ENCODE measurements around the gene S100B. TPM values are rescaled to one million over a fixed set of nuclear protein-coding genes. Genes with fewer than 3 reads are reported as not detected.
A peak's percentile ranks its signal among the peaks of the same experiment; 100 is the strongest.

Gene S100B
- total and polyA plus RNA-seq, 2 of the 13 experiments (the other 11 are each of a cell fraction or from before 2014, with no cell fraction given), result not detected

DNA sequence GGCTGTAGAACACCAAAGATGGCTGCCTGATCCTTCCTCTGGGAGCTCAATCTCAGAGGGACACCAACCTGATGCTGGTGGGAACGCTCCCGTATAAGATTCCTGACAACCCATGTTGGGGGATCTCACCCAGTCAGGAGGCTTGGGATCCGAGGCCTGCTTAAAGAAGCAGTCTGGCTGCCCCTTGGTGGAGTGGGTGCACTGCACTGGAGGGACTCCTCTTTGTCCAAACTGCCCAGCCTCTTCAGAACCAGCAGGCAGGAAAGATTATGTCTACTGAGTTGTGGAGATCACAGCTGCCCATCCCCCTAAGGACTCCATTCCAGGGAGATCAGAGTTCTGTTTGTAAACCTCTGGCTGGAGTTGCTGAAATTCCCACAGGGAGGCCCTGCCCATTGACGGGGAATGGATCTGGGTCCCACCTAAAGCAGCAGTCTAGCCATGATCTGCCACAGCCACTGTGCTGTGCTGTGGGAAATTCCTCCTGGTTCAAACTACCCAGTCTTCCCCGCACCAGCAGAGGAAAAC lies 23.0 kb downstream of the S100B start (continued):
- no peak; the same call in 1 of the 2 replicates for TF ChIP-seq FOXA3 (CRISPR knock-in tag; IDR thresholded peaks at IDR 0.05)
- no peak for TF ChIP-seq ETV6 (CRISPR knock-in tag; conservative IDR thresholded peaks at IDR 0.05)
- TF ChIP-seq, protein P1, sequence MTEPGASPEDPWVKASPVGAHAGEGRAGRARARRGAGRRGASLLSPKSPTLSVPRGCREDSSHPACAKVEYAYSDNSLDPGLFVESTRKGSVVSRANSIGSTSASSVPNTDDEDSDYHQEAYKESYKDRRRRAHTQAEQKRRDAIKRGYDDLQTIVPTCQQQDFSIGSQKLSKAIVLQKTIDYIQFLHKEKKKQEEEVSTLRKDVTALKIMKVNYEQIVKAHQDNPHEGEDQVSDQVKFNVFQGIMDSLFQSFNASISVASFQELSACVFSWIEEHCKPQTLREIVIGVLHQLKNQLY (CRISPR knock-in tag; IDR thresholded peaks at IDR 0.05), result no peak
- no peak for TF ChIP-seq ZNF253 (CRISPR knock-in tag; IDR thresholded peaks at IDR 0.05; ENCODE audit: borderline replicate concordance)
- TF ChIP-seq ATRX (CRISPR knock-in tag; IDR thresholded peaks at IDR 0.05; ENCODE audit: borderline replicate concordance), result no peak
- TF ChIP-seq ZNF343 (CRISPR knock-in tag; IDR thresholded peaks at IDR 0.05), result no peak
- no peak for TF ChIP-seq NFIC (IDR thresholded peaks at IDR 0.05; ENCODE audit: low read length)
- no peak for TF ChIP-seq GPN1 (CRISPR knock-in tag; IDR thresholded peaks at IDR 0.05; ENCODE audit: borderline replicate concordance)
- no peak for TF ChIP-seq KDM4B (CRISPR knock-in tag; IDR thresholded peaks at IDR 0.05)
- TF ChIP-seq HDAC2 (CRISPR knock-in tag; IDR thresholded peaks at IDR 0.05), result no peak
- no peak for TF ChIP-seq GTF2F1 (IDR thresholded peaks at IDR 0.05; ENCODE audit: low read length)
- peak; percentile 46; the same call in 1 of the 2 replicates for TF ChIP-seq SPEN (CRISPR knock-in tag; IDR thresholded peaks at IDR 0.05; ENCODE audit: low read depth)
- TF ChIP-seq ZBTB20 (CRISPR knock-in tag; IDR thresholded peaks at IDR 0.05; ENCODE audit: borderline replicate concordance, low read depth), result no peak
- no peak for TF ChIP-seq TCF7L2 (IDR thresholded peaks at IDR 0.05; ENCODE audit: low read depth, low read length)
- TF ChIP-seq, protein P2, sequence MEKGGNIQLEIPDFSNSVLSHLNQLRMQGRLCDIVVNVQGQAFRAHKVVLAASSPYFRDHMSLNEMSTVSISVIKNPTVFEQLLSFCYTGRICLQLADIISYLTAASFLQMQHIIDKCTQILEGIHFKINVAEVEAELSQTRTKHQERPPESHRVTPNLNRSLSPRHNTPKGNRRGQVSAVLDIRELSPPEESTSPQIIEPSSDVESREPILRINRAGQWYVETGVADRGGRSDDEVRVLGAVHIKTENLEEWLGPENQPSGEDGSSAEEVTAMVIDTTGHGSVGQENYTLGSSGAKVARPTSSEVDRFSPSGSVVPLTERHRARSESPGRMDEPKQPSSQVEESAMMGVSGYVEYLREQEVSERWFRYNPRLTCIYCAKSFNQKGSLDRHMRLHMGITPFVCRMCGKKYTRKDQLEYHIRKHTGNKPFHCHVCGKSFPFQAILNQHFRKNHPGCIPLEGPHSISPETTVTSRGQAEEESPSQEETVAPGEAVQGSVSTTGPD (CRISPR knock-in tag; IDR thresholded peaks at IDR 0.05), result no peak
- TF ChIP-seq ZNF446 (CRISPR knock-in tag; IDR thresholded peaks at IDR 0.05), result no peak
- TF ChIP-seq, protein P3, sequence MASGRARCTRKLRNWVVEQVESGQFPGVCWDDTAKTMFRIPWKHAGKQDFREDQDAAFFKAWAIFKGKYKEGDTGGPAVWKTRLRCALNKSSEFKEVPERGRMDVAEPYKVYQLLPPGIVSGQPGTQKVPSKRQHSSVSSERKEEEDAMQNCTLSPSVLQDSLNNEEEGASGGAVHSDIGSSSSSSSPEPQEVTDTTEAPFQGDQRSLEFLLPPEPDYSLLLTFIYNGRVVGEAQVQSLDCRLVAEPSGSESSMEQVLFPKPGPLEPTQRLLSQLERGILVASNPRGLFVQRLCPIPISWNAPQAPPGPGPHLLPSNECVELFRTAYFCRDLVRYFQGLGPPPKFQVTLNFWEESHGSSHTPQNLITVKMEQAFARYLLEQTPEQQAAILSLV (CRISPR knock-in tag; IDR thresholded peaks at IDR 0.05; ENCODE audit: borderline replicate concordance), result peak; percentile 68; the same call in 1 of the 2 replicates
- TF ChIP-seq POLR2AphosphoS5 (IDR thresholded peaks at IDR 0.05; ENCODE audit: low read depth, low read length), result no peak
- no peak for TF ChIP-seq RORA (CRISPR knock-in tag; IDR thresholded peaks at IDR 0.05)
- TF ChIP-seq NR3C1 (CRISPR knock-in tag; IDR thresholded peaks at IDR 0.05), result no peak
- TF ChIP-seq, protein P4, sequence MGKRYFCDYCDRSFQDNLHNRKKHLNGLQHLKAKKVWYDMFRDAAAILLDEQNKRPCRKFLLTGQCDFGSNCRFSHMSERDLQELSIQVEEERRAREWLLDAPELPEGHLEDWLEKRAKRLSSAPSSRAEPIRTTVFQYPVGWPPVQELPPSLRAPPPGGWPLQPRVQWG (CRISPR knock-in tag; IDR thresholded peaks at IDR 0.05; ENCODE audit: borderline replicate concordance, low read depth), result no peak
- no peak for TF ChIP-seq ZFP62 (CRISPR knock-in tag; IDR thresholded peaks at IDR 0.05)
- TF ChIP-seq HNRNPUL1 (IDR thresholded peaks at IDR 0.05; ENCODE audit: low read depth, low read length), result no peak
- TF ChIP-seq, protein P5, sequence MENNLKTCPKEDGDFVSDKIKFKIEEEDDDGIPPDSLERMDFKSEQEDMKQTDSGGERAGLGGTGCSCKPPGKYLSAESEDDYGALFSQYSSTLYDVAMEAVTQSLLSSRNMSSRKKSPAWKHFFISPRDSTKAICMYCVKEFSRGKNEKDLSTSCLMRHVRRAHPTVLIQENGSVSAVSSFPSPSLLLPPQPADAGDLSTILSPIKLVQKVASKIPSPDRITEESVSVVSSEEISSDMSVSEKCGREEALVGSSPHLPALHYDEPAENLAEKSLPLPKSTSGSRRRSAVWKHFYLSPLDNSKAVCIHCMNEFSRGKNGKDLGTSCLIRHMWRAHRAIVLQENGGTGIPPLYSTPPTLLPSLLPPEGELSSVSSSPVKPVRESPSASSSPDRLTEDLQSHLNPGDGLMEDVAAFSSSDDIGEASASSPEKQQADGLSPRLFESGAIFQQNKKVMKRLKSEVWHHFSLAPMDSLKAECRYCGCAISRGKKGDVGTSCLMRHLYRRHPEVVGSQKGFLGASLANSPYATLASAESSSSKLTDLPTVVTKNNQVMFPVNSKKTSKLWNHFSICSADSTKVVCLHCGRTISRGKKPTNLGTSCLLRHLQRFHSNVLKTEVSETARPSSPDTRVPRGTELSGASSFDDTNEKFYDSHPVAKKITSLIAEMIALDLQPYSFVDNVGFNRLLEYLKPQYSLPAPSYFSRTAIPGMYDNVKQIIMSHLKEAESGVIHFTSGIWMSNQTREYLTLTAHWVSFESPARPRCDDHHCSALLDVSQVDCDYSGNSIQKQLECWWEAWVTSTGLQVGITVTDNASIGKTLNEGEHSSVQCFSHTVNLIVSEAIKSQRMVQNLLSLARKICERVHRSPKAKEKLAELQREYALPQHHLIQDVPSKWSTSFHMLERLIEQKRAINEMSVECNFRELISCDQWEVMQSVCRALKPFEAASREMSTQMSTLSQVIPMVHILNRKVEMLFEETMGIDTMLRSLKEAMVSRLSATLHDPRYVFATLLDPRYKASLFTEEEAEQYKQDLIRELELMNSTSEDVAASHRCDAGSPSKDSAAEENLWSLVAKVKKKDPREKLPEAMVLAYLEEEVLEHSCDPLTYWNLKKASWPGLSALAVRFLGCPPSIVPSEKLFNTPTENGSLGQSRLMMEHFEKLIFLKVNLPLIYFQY (CRISPR knock-in tag; IDR thresholded peaks at IDR 0.05; ENCODE audit: borderline replicate concordance), result no peak
- no peak for TF ChIP-seq ZNF235 (CRISPR knock-in tag; IDR thresholded peaks at IDR 0.05; ENCODE audit: borderline replicate concordance)
- TF ChIP-seq ZNF720 (CRISPR knock-in tag; IDR thresholded peaks at IDR 0.05), result no peak

All from HepG2 (cell line).